ENCODE results near the gene KCTD7.
"Not testable (repeated sequence)": the region's sequence is repeated elsewhere in the genome, so short reads cannot be mapped to it uniquely, and the experiment has no call there.

KCTD7 gene

GRCh38 chr7:66679633-66680244 is 51.1 kb downstream of the KCTD7 start:
- peak overlapping the region; percentile 20 for H3K4me3 Mint-ChIP-seq
- H3K27me3 Mint-ChIP-seq, result no peaks in the 10 kb centered on the region
- no peaks in the 10 kb centered on the region for H3K9me3 Mint-ChIP-seq (ENCODE audit: low read depth)
- H3K36me3 Mint-ChIP-seq, result no peaks in the 10 kb centered on the region
- peak overlapping the region; percentile 81 for H3K27ac Mint-ChIP-seq
- H3K4me1 Mint-ChIP-seq (ENCODE audit: low read depth), result peaks cover 27% of the 10 kb centered on the region

DNA sequence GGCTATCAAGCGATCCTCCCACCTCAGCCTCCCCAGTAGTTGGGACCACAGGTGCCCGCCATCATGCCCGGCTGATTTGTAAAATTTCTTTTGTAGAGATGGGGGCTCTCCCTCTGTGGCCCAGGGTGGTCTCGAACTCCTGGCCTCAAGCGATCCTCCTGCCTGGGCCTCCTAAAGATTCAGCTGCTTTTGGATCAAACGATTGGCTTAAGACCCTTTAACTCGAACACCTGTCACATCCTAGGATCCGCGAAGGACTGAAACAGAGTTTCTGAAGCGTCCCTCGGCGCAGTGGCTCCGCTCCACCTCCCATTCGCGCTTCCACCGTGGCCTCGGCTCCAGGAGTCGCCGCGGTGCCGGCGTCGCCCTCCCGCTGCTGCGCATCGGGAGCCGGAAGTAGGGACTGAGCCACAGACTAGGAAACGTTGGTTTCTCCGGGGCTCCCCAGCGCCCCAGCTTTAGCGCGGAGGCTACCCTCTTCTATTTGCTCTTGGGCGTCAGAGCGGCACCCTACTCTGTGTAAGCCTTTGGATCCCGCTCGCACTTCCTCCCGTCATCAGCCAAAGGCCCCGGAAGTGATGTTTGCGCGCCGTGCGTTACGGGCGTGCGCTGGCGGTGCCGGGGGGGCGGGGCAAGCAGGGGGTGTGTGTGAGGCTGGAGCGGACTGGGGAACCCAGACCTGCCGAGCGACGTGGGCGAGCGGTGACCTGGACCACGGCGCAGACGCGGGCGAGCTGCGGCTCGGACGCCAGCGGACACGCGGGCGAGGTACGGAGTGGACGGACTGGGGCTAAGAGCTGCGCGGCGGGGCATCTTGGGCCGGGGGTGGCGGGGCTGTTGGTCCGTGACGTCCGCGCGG is 53.0 kb downstream of the KCTD7 start:
- no peaks in the 10 kb centered on the region for H3K27me3 Mint-ChIP-seq
- H3K9me3 Mint-ChIP-seq (ENCODE audit: low read depth), result no peaks in the 10 kb centered on the region
- peaks cover 30% of the 10 kb centered on the region for H3K4me1 Mint-ChIP-seq (ENCODE audit: low read depth)
- peak overlapping the region; percentile 89 for H3K4me3 Mint-ChIP-seq
- H3K36me3 Mint-ChIP-seq, result no peaks in the 10 kb centered on the region
- peak overlapping the region; percentile 85 for H3K27ac Mint-ChIP-seq

DNA sequence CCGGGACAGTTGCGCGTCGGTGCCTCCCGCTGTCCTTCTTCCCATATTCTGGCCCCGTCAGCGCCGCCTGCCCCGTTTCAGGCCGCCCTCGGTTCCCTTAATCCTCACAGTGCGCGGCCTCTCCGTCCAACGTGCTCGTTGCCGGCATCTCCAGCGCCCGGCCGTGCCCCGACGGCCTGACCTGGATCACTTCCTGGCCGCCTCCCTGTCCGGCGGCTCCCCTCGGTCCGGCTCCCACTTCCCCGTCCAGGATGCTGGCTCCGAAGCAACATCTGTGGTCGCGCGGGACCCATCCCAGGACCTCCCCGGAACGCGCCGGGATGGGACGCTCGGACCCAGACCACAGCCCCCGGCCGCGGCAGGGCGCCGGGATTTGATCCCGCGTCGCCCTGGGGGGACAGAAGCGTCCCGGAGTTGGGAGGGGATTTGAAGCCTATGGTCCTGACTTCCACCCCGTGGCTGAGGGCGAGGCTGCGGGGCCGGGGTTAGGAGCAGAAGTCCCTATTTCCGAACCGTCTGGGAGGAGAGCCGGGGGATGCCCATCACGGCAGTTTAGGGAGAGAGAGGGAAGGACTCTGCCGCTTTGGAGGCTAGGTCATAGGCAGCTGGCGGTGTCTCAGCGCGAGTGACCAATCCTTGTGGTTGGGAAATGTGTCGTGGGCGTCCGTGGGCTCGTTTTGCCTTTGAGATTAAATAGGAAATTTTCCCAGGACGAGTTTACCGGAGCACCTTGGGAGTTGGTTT is 53.8 kb downstream of the KCTD7 start:
- peak overlapping the region; percentile 89 for H3K4me3 Mint-ChIP-seq
- H3K36me3 Mint-ChIP-seq, result no peaks in the 10 kb centered on the region
- H3K27ac Mint-ChIP-seq, result peak overlapping the region; percentile 50
- H3K27me3 Mint-ChIP-seq, result no peaks in the 10 kb centered on the region
- H3K9me3 Mint-ChIP-seq (ENCODE audit: low read depth), result no peaks in the 10 kb centered on the region
- peaks cover 30% of the 10 kb centered on the region for H3K4me1 Mint-ChIP-seq (ENCODE audit: low read depth)

- not testable (repeated sequence) for H3K9me3 Mint-ChIP-seq (ENCODE audit: low read depth); H3K36me3 Mint-ChIP-seq; H3K27me3 Mint-ChIP-seq
- Mint-ChIP-seq H3K4me3 (peak overlapping the region; percentile 78), H3K4me1 (ENCODE audit: low read depth) (peaks cover 30% of the 10 kb centered on the region), H3K27ac (peak overlapping the region; percentile 16)
Measured at GRCh38 chr7:66683094-66683769, 54.6 kb downstream of the KCTD7 start.

- Mint-ChIP-seq H3K9me3 (ENCODE audit: low read depth) (peaks cover 5% of the 10 kb centered on the region), H3K4me1 (ENCODE audit: low read depth) (peaks cover 30% of the 10 kb centered on the region), H3K4me3 (peak overlapping the region; percentile 47), H3K27me3 (no peaks in the 10 kb centered on the region), H3K36me3 (peaks cover 6% of the 10 kb centered on the region), H3K27ac (no peak overlapping the region)
Measured at GRCh38 chr7:66683770-66684123, 55.1 kb downstream of the KCTD7 start.

GRCh38 chr7:66685663-66686062 is 57.0 kb downstream of the KCTD7 start:
- H3K4me3 Mint-ChIP-seq; H3K36me3 Mint-ChIP-seq; H3K27me3 Mint-ChIP-seq; H3K27ac Mint-ChIP-seq; H3K9me3 Mint-ChIP-seq (ENCODE audit: low read depth): not testable (repeated sequence)
- peaks cover 17% of the 10 kb centered on the region for H3K4me1 Mint-ChIP-seq (ENCODE audit: low read depth)

- Mint-ChIP-seq H3K36me3 (peaks cover 6% of the 10 kb centered on the region), H3K9me3 (ENCODE audit: low read depth) (peaks cover 5% of the 10 kb centered on the region), H3K27ac (no peak overlapping the region), H3K4me3 (no peak overlapping the region), H3K27me3 (no peaks in the 10 kb centered on the region), H3K4me1 (ENCODE audit: low read depth) (peaks cover 16% of the 10 kb centered on the region)
Measured at GRCh38 chr7:66687186-66687585, 58.5 kb downstream of the KCTD7 start.

DNA sequence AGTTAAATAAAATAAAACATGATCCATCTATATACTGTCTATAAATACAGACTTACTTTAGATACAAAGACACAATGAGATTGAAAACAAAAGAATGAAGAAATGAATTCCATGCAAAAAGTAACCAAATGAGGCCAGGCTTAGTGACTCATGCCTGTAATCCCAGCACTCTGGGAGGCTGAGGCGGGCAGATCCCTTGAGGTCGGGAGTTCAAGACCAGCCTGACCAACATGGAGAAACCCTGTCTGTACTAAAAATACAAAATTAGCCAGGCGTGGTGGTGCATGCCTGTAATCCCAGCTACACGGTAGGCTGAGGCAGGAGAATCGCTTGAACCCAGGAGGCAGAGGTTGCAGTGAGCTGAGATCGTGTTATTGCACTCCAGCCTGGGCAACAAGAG is 59.0 kb downstream of the KCTD7 start:
- not testable (repeated sequence) for H3K4me3 Mint-ChIP-seq; H3K36me3 Mint-ChIP-seq; H3K27me3 Mint-ChIP-seq; H3K9me3 Mint-ChIP-seq (ENCODE audit: low read depth); H3K27ac Mint-ChIP-seq
- peaks cover 15% of the 10 kb centered on the region for H3K4me1 Mint-ChIP-seq (ENCODE audit: low read depth)

DNA sequence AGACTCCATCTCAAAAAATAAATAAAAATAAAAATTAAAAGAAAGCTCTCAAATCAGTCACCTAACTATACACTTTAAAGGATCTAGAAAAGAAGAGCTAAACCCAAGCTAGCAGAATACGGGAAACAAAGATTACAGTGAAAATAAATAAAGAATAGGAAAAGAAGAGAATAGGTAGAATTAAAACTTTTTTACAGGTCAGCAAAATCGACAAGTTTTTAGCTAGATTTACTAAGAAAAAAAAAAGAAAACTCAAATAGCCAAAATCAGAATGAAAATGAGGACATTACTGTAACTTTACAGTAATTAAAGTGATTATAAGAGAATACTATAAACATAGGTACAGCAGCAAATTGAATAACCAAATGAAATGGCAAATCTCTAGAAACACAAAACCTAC is 60.4 kb downstream of the KCTD7 start:
- Mint-ChIP-seq H3K36me3 (peaks cover 6% of the 10 kb centered on the region), H3K4me3 (no peak overlapping the region), H3K9me3 (ENCODE audit: low read depth) (peaks cover 5% of the 10 kb centered on the region), H3K4me1 (ENCODE audit: low read depth) (peaks cover 3% of the 10 kb centered on the region), H3K27ac (no peak overlapping the region), H3K27me3 (no peaks in the 10 kb centered on the region)

DNA sequence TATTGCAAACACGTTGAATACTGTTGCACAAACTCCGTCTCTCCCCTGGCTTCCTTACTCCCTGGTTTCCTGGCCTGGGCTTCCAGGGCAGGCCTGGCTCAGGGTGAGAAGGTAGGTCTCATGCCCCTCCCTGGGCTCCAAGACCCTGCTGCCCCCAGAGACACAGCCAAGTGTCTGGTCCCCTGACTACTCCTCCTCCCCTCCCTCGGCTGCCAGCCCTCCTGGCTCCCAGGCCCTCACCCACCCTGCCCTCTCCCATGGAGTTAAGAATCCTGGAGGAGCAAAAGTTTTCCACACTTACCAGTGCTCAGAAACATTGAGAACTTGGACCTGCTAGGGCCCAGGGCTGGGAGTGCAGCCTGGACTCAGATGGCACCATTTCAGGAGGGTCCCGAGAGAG is 64.7 kb downstream of the KCTD7 start:
- Mint-ChIP-seq H3K4me1 (ENCODE audit: low read depth) (no peaks in the 10 kb centered on the region), H3K27ac (no peak overlapping the region), H3K4me3 (no peak overlapping the region), H3K27me3 (no peaks in the 10 kb centered on the region), H3K9me3 (ENCODE audit: low read depth) (peaks cover 1% of the 10 kb centered on the region), H3K36me3 (peaks cover 4% of the 10 kb centered on the region)

All from activated naive CD8-positive, alpha-beta T cell (primary cell).